Measurements from ENCODE around the gene HOXA5.

Gene HOXA5

GRCh38 chr7:27124902-27125689 is 18.4 kb downstream of the HOXA5 start:
- Histone ChIP-seq H3K4me1 (ENCODE audit: control insufficient read depth, insufficient read depth, low read length) (peaks cover 54% of the 10 kb centered on the region), H3K36me3 (ENCODE audit: control insufficient read depth in 2 of 2, insufficient read depth in 1 of 2, low read length in 2 of 2) (peaks cover 5 to 30% of the 10 kb centered on the region in 2 experiments; a peak in 1 of 3 replicates), H3K27ac (ENCODE audit: extremely low read depth, low read depth, low read length) (peak overlapping the region; percentile 34), H3K4me3 (ENCODE audit: low read depth, low read length) (no peak overlapping the region), H3K9me3 (ENCODE audit: control insufficient read depth, insufficient read depth, low read depth, low read length) (no peaks in the 10 kb centered on the region)
- ChIA-PET CTCF (no interaction called here), POLR2A (interaction anchor here (0.6 kb wide), 1 partner anchor 60 kb away, joined by 4 read pairs; the partner anchor contains the start of gene HOXA11)
- TF ChIP-seq ZNF558 (tag by site-specific recombination; IDR thresholded peaks at IDR 0.05) (no peak), HOXA7 (CRISPR knock-in tag; IDR thresholded peaks at IDR 0.05; ENCODE audit: borderline replicate concordance) (no peak), ZNF629 (tag by site-specific recombination; IDR thresholded peaks at IDR 0.05) (no peak), ZNF169 (tag by site-specific recombination; IDR thresholded peaks at IDR 0.05) (no peak), ZFP3 (tag by site-specific recombination; IDR thresholded peaks at IDR 0.05; ENCODE audit: low read depth) (no peak), ZNF350 (tag by site-specific recombination; IDR thresholded peaks at IDR 0.05) (no peak)

- no peak overlapping the region for H3K4me3 ChIP-seq (ENCODE audit: low read depth, low read length)
- no peak for TF ChIP-seq ZNF521 (tag by site-specific recombination; IDR thresholded peaks at IDR 0.05)
- TF ChIP-seq ZBTB1 (tag by site-specific recombination; IDR thresholded peaks at IDR 0.05) = no peak
- TF ChIP-seq ZNF366 (tag by site-specific recombination; conservative IDR thresholded peaks at IDR 0.05) = no peak
- no peak for TF ChIP-seq SALL2 (tag by site-specific recombination; IDR thresholded peaks at IDR 0.05; ENCODE audit: borderline replicate concordance)
- 0 out of 2 replicates have a peak, but pooled peaks have one; percentile 27 for TF ChIP-seq IKZF3 (tag by site-specific recombination; IDR thresholded peaks at IDR 0.05)
- POLR2A ChIA-PET = interaction anchor here (0.6 kb wide), 1 partner anchor 61 kb away, joined by 4 read pairs; the partner anchor contains the start of gene HOXA11
- CTCF ChIA-PET = no interaction called here
- no peak overlapping the region; the same call in 1 of the 2 replicates for H3K27ac ChIP-seq (ENCODE audit: extremely low read depth, low read depth, low read length)
- peaks cover 5 to 29% of the 10 kb centered on the region in 2 experiments; a peak in 1 of 3 replicates for H3K36me3 ChIP-seq (ENCODE audit: control insufficient read depth in 2 of 2, insufficient read depth in 1 of 2, low read length in 2 of 2)
- H3K4me1 ChIP-seq (ENCODE audit: control insufficient read depth, insufficient read depth, low read length) = peaks cover 51% of the 10 kb centered on the region
- H3K9me3 ChIP-seq (ENCODE audit: control insufficient read depth, insufficient read depth, low read depth, low read length) = no peaks in the 10 kb centered on the region
These were observed 19.2 kb downstream of the HOXA5 start for GRCh38 chr7:27124096-27124901.

GRCh38 chr7:27123477-27124053 is 19.9 kb downstream of the HOXA5 start:
- Histone ChIP-seq H3K36me3 (ENCODE audit: control insufficient read depth in 2 of 2, insufficient read depth in 1 of 2, low read length in 2 of 2) (peaks cover 0 to 25% of the 10 kb centered on the region in 2 experiments; a peak in 1 of 3 replicates), H3K9me3 (ENCODE audit: control insufficient read depth, insufficient read depth, low read depth, low read length) (no peaks in the 10 kb centered on the region), H3K27ac (ENCODE audit: extremely low read depth, low read depth, low read length) (no peak overlapping the region), H3K4me3 (ENCODE audit: low read depth, low read length) (no peak overlapping the region), H3K4me1 (ENCODE audit: control insufficient read depth, insufficient read depth, low read length) (peaks cover 44% of the 10 kb centered on the region)
- POLR2A ChIA-PET = interaction anchor here (1.0 kb wide), 1 partner anchor 27 kb away, joined by 4 read pairs; no protein-coding TSS in a partner anchor
- CTCF ChIA-PET = interaction anchor here (0.5 kb wide), 1 partner anchor 262 kb away, joined by 6 read pairs; no protein-coding TSS in a partner anchor
- TF ChIP-seq ZNF10 (tag by site-specific recombination; IDR thresholded peaks at IDR 0.05) (no peak), ZNF518A (tag by site-specific recombination; conservative IDR thresholded peaks at IDR 0.05; ENCODE audit: low read depth) (no peak), ZNF394 (tag by site-specific recombination; IDR thresholded peaks at IDR 0.05; ENCODE audit: borderline replicate concordance) (no peak), ZNF600 (tag by site-specific recombination; IDR thresholded peaks at IDR 0.05) (no peak), GFI1B (tag by site-specific recombination; IDR thresholded peaks at IDR 0.05) (no peak), ZNF610 (tag by site-specific recombination; IDR thresholded peaks at IDR 0.05; ENCODE audit: borderline replicate concordance) (no peak), ZNF548 (tag by site-specific recombination; IDR thresholded peaks at IDR 0.05) (no peak), ZNF292 (tag by site-specific recombination; IDR thresholded peaks at IDR 0.05; ENCODE audit: borderline replicate concordance, low read depth) (no peak)
